Stomach (tissue), 9 donors: Measurements from ENCODE around the gene RNF141. TPM values are rescaled to one million over a fixed set of nuclear protein-coding genes. Genes with fewer than 3 reads are reported as not detected.

Experiments used
- DNase-seq, 2 donors: peaks; one replicate each; pipeline versions ENCODE4 v3.0.0 to v3.0.0-alpha.2; 2013 to 2019
- H3K27ac ChIP-seq, 5 donors: fragments of 200-600 bp in 4 of 5; sonication (generic) in 4 of 5; one replicate each; pipeline ENCODE4 v1.5.1; 2013 to 2019; ENCODE audit warnings: mild to moderate bottlenecking in 1 of 5, moderate library complexity in 1 of 5
- H3K27me3 ChIP-seq, 3 donors: fragments of 200-600 bp; sonication (generic); one replicate each; pipeline ENCODE4 v1.5.1; 2017 to 2019; ENCODE audit warnings: mixed run types in 1 of 3
- H3K36me3 ChIP-seq, 4 donors: fragments of 200-600 bp; sonication (generic); 1 replicate in 3 of 4; 2 replicates in 1 of 4; pipeline ENCODE4 v1.5.1; 2016 to 2019
- H3K4me1 ChIP-seq, 4 donors: fragments of 200-600 bp; sonication (generic); one replicate each; pipeline ENCODE4 v1.5.1; 2016 to 2019
- H3K4me3 ChIP-seq, 4 donors: fragments of 200-600 bp; sonication (generic) in 3 of 4; one replicate each; pipeline ENCODE4 v1.5.1; 2016 to 2019; ENCODE audit warnings: mild to moderate bottlenecking in 1 of 4
- H3K9me3 ChIP-seq, 4 donors: fragments of 200-600 bp; sonication (generic); one replicate each; pipeline ENCODE4 v1.5.1; 2016 to 2019
- CTCF ChIP-seq, 7 experiments: fragments of 450-650 bp in 4 of 7; fragments of 200-600 bp in 3 of 7; sonication (generic) in 3 of 7; IDR thresholded peaks; one replicate each; pipeline ENCODE4 v1.5.1; 2016 to 2019; ENCODE audit warnings: antibody characterized with exemption in 7 of 7, control low read depth in 2 of 7, mild to moderate bottlenecking in 1 of 7
- EP300 ChIP-seq: sonication (generic); formaldehyde crosslinking; IDR thresholded peaks from one replicate; pipeline ENCODE4 v1.6.1; 2017; ENCODE audit warnings: antibody characterized with exemption
- POLR2A ChIP-seq, 4 donors: fragments of 450-650 bp; IDR thresholded peaks; one replicate each; pipeline ENCODE4 v1.6.1; 2016; ENCODE audit warnings: antibody characterized with exemption in 4 of 4, control low read depth in 2 of 4, mild to moderate bottlenecking in 1 of 4, moderate library complexity in 1 of 4
- POLR2AphosphoS5 ChIP-seq, 3 donors: sonication (generic); formaldehyde crosslinking; IDR thresholded peaks; one replicate each; pipeline ENCODE4 v1.6.1; 2016; ENCODE audit warnings: antibody characterized with exemption in 3 of 3
- WGBS, 5 donors: extraction: QIAGEN DNeasy Blood & Tissue Kit in 3 of 5; methylation state at CpG; one replicate each; pipeline versions ENCODE4 v1.1.5 to v1.1.7; 2013 to 2018; 5-methylcytosine and 5-hydroxymethylcytosine counted together
- intact Hi-C: fragments of 100-400 bp; cut with DNase I; formaldehyde crosslinking; loops from one replicate; pipeline ENCODE4 v1.15.1; 2023; ENCODE audit warnings: low total_unique reads
- polyA plus RNA-seq, 3 donors: library from polyadenylated mRNA; stranded (reverse); fragments of 200-250 nt; gene quantifications; one replicate each; pipeline ENCODE4 v1.2.3, GENCODE V29; 2013
- total RNA-seq, 5 donors: library from RNA; depleted of rRNA; stranded (reverse); fragments of >200 nt; gene quantifications; one replicate each; pipeline versions ENCODE4 v1.1.0 to v1.2.3, GENCODE V29; 2014 to 2016
- donor health status: healthy with polysubstance abuse.
- donor health status: Bipolar disorder and iron deficiency.
- donor health status: healthy.

Gene RNF141
- total and polyA plus RNA-seq, 8 donors, result 6.4 to 71.2 (median 19.1) TPM

DNA sequence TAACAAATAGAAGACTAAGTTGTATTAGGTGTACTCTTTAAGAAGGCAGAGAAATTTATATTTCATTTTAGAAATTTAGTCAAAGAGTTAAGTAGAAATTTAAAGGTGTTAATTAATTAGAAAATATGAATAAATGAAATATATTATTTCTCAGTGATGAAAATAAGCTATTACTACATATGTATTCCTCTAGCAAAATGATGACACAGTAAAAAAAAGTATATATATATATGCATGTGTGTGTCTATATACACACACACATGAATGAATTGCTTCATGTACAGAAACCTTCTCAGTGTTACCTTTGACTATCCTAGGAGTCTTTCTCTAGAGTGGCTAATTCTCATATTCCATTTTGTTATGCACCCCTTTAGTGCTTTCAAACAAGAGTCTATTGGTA lies 7.7 kb downstream of the RNF141 start:
- H3K27me3 ChIP-seq, result no peaks in the 10 kb centered on the region
- H3K4me3 ChIP-seq, result no peak overlapping the region
- no peaks in the 10 kb centered on the region for H3K9me3 ChIP-seq
- intact Hi-C loops, result no loop called here
- DNase-seq, result no peak
- TF ChIP-seq POLR2AphosphoS5 (IDR thresholded peaks at IDR 0.05), result no peak
- TF ChIP-seq POLR2A (IDR thresholded peaks at IDR 0.05), result no peak
- no peak for TF ChIP-seq CTCF (IDR thresholded peaks at IDR 0.05)
- TF ChIP-seq EP300, result no peak
- H3K36me3 ChIP-seq, result peaks cover 9 to 51% (median 48%) of the 10 kb centered on the region in 4 donors
- peaks cover 0 to 11% (median 4%) of the 10 kb centered on the region in 4 donors for H3K4me1 ChIP-seq
- no peak overlapping the region for H3K27ac ChIP-seq

DNA sequence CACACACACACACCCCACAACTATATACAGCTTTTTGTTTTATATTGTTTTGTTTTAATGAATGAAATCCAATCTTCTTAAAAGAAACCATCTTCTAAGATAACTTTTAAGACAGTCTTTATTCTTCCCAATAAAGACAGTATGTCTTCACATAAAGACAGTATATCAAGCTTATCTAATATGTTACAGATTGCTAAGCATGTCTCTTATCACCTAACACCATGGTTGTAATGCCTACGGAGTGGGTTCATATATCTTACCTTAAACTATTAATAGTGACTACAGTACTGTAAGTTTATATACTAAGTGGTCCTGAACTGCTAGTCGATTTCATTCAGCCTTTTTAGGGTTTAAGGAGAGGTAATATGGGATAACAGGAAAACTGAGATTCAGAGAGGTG lies 8.5 kb downstream of the RNF141 start:
- no peak overlapping the region for H3K4me3 ChIP-seq
- intact Hi-C loops, result no loop called here
- H3K27me3 ChIP-seq, result no peaks in the 10 kb centered on the region
- no peaks in the 10 kb centered on the region for H3K9me3 ChIP-seq
- peaks cover 0 to 19% (median 4%) of the 10 kb centered on the region in 4 donors for H3K4me1 ChIP-seq
- no peak for DNase-seq
- H3K27ac ChIP-seq, result no peak overlapping the region
- peaks cover 9 to 56% (median 55%) of the 10 kb centered on the region in 4 donors for H3K36me3 ChIP-seq
- TF ChIP-seq EP300 (no peak), POLR2A (IDR thresholded peaks at IDR 0.05) (no peak), CTCF (IDR thresholded peaks at IDR 0.05) (no peak), POLR2AphosphoS5 (IDR thresholded peaks at IDR 0.05) (no peak)
- 81 to 92% (median 89%) methylated on average over 2 of the region's 2 CpGs for WGBS, 5 donors

- no peak for DNase-seq
- no peaks in the 10 kb centered on the region for H3K9me3 ChIP-seq
- H3K27me3 ChIP-seq, result no peaks in the 10 kb centered on the region
- H3K4me3 ChIP-seq, result no peak overlapping the region
- H3K4me1 ChIP-seq, result peaks cover 0 to 28% (median 6%) of the 10 kb centered on the region in 4 donors
- intact Hi-C loops, result no loop called here
- H3K36me3 ChIP-seq, result peaks cover 9 to 85% (median 83%) of the 10 kb centered on the region in 4 donors
- H3K27ac ChIP-seq, result no peak overlapping the region
- 73 to 78% (median 76%) methylated on average over 2 of the region's 2 CpGs for WGBS, 5 donors
- no peak for TF ChIP-seq POLR2A (IDR thresholded peaks at IDR 0.05)
- no peak for TF ChIP-seq EP300
Observed at GRCh38 chr11:10529279-10529678, 11.7 kb downstream of the RNF141 start.

DNA sequence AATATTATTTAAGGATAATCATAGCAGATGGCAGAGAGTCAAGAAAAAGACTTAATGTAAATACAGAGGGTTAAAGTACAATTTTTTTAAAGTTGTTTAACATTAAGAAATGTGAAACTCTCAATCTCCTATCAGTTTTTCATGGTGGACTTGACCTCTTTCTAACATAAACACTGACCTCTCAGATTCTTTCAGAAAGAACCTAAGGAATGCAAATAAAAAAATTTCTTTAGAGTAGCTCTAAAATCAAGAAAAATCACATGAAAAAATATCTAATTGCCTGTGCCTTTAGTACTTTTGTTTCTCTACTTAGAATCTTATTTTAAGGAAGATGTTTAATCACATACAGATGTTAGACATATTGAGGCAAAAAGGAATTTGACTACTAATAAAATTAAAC lies 12.9 kb downstream of the RNF141 start:
- Histone ChIP-seq H3K27me3 (no peaks in the 10 kb centered on the region), H3K4me3 (no peak overlapping the region), H3K9me3 (no peaks in the 10 kb centered on the region), H3K27ac (peak overlapping the region in 1 of 5 donors; percentile 58), H3K36me3 (peaks cover 9 to 85% (median 85%) of the 10 kb centered on the region in 4 donors), H3K4me1 (peaks cover 0 to 30% (median 6%) of the 10 kb centered on the region in 4 donors)
- TF ChIP-seq CTCF (IDR thresholded peaks at IDR 0.05), result no peak
- TF ChIP-seq POLR2AphosphoS5 (IDR thresholded peaks at IDR 0.05), result no peak
- DNase-seq, result no peak
- intact Hi-C loops, result no loop called here

- Histone ChIP-seq H3K36me3 (peaks cover 4 to 86% (median 86%) of the 10 kb centered on the region in 4 donors), H3K9me3 (no peaks in the 10 kb centered on the region), H3K4me1 (peaks cover 0 to 38% (median 9%) of the 10 kb centered on the region in 4 donors), H3K27ac (peak overlapping the region in 3 of 5 donors; percentile 22 to 67 (median 58)), H3K4me3 (no peak overlapping the region), H3K27me3 (no peaks in the 10 kb centered on the region)
- 58 to 69% (median 66%) methylated on average over 6 of the region's 6 CpGs for WGBS, 5 donors
- TF ChIP-seq CTCF (IDR thresholded peaks at IDR 0.05), result no peak
- TF ChIP-seq EP300, result no peak
- no peak for TF ChIP-seq POLR2AphosphoS5 (IDR thresholded peaks at IDR 0.05)
- intact Hi-C loops, result no loop called here
- DNase-seq, result no peak
Observed at GRCh38 chr11:10526974-10527918, 13.7 kb downstream of the RNF141 start.
